ENCODE results near the gene PRPH.
A peak's percentile ranks its signal among the peaks of the same experiment; 100 is the strongest.
"Not testable (repeated sequence)": the region's sequence is repeated elsewhere in the genome, so short reads cannot be mapped to it uniquely, and the experiment has no call there.

PRPH gene

GRCh38 chr12:49295082-49295936, at the start of gene PRPH:
Gene PRPH (plus strand): TSS chr12:49295147. CDS start chr12:49295201, 54 bp downstream.
- no peak for DNase-seq (ENCODE audit: low read depth)

GRCh38 chr12:49251357-49251756, 43.6 kb upstream of the PRPH start:
- no peak for DNase-seq (ENCODE audit: low read depth)

GRCh38 chr12:49253033-49253623, 41.8 kb upstream of the PRPH start:
- DNase-seq (ENCODE audit: low read depth), result no peak

- not testable (repeated sequence) for DNase-seq (ENCODE audit: low read depth)
Observed at GRCh38 chr12:49255456-49255855, 39.5 kb upstream of the PRPH start.

GRCh38 chr12:49255857-49256637, 38.9 kb upstream of the PRPH start:
- no peak for DNase-seq (ENCODE audit: low read depth)

GRCh38 chr12:49257508-49258184, 37.3 kb upstream of the PRPH start:
- DNase-seq (ENCODE audit: low read depth), result not testable (repeated sequence)

GRCh38 chr12:49259452-49259851, 35.5 kb upstream of the PRPH start:
- DNase-seq (ENCODE audit: low read depth), result no peak

- no peak for DNase-seq (ENCODE audit: low read depth)
Observed at GRCh38 chr12:49260166-49260565, 34.8 kb upstream of the PRPH start.

GRCh38 chr12:49260571-49261363, 34.2 kb upstream of the PRPH start:
- DNase-seq (ENCODE audit: low read depth), result no peak

GRCh38 chr12:49261721-49262120, 33.2 kb upstream of the PRPH start:
- DNase-seq (ENCODE audit: low read depth), result no peak

GRCh38 chr12:49263400-49263763, 31.6 kb upstream of the PRPH start:
- no peak for DNase-seq (ENCODE audit: low read depth)

- peak; percentile 7 for DNase-seq (ENCODE audit: low read depth)
Observed at GRCh38 chr12:49264466-49264872, 30.5 kb upstream of the PRPH start.

- peak; percentile 77 for DNase-seq (ENCODE audit: low read depth)
Observed at GRCh38 chr12:49264873-49265792, 29.8 kb upstream of the PRPH start, which contains the start of gene TUBA1C. Gene TUBA1C (plus strand): TSS chr12:49265082. CDS start chr12:49265182, 100 bp downstream.

GRCh38 chr12:49269191-49269590, 25.8 kb upstream of the PRPH start:
- not testable (repeated sequence) for DNase-seq (ENCODE audit: low read depth)

- DNase-seq (ENCODE audit: low read depth), result no peak
Observed at GRCh38 chr12:49272790-49273725, 21.9 kb upstream of the PRPH start.

- no peak for DNase-seq (ENCODE audit: low read depth)
Observed at GRCh38 chr12:49273726-49274395, 21.1 kb upstream of the PRPH start.

GRCh38 chr12:49274396-49275069, 20.4 kb upstream of the PRPH start:
- no peak for DNase-seq (ENCODE audit: low read depth)
